NCI-H1105 (cell line): ENCODE results near the gene MMP24OS.
"Not testable (repeated sequence)": the region's sequence is repeated elsewhere in the genome, so short reads cannot be mapped to it uniquely, and the experiment has no call there.

ENCODE experiments used
- DNase-seq: peaks from one replicate; lab custom pipeline; 2025; lab: John Stamatoyannopoulos, UW

The MMP24OS gene

GRCh38 chr20:35275741-35276251, 2.1 kb downstream of the MMP24OS start:
- DNase-seq, result no peak

DNA sequence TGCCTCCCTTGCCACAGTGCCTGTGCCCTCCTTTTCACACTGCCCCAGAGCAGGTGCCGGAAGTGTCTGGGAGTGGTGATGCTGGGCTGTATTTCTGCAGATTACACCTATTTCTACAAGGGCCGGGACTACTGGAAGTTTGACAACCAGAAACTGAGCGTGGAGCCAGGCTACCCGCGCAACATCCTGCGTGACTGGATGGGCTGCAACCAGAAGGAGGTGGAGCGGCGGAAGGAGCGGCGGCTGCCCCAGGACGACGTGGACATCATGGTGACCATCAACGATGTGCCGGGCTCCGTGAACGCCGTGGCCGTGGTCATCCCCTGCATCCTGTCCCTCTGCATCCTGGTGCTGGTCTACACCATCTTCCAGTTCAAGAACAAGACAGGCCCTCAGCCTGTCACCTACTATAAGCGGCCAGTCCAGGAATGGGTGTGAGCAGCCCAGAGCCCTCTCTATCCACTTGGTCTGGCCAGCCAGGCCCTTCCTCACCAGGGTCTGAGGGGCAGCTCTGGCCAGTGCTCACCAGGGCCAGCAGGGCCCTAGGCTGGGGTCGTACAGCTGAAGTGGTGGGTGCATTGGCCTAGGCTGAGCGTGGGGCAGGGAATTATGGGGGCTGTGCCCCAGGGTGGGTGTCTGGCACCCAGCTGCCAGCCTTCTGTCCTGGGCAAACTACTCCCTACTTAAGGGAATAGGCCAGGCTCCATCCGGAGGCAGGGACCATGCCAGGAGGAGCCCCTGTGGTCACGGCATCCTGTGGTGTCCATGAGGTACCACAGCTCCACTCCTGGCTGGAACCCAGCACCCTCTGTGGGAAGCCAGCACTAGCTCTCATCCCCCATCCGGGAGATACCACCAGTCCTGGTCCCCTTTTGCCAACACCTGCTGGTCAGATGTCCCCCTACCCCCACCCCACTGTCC, 3.5 kb downstream of the MMP24OS start:
- DNase-seq, result no peak

- no peak for DNase-seq
Measured at GRCh38 chr20:35273449-35274171, 4.3 kb downstream of the MMP24OS start.

DNA sequence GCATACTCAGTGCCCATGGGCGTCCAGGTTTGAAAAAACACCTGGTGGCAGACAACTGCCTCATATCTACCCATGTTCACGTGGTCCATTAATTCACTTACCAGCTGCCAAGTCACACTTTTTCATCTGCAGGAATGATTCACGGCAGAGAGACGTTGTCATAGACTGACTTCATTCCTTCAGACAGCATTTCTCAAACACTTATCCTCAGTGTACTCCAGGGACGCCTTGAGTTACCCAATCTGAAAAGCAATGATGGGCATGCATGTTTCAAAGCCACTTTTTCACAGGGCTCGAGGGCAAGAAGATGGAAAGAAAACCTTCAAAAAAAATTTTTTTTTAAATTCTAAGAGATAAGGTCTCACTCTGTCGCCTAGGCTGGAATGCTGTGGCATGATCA, 6.0 kb downstream of the MMP24OS start:
- DNase-seq, result no peak

DNA sequence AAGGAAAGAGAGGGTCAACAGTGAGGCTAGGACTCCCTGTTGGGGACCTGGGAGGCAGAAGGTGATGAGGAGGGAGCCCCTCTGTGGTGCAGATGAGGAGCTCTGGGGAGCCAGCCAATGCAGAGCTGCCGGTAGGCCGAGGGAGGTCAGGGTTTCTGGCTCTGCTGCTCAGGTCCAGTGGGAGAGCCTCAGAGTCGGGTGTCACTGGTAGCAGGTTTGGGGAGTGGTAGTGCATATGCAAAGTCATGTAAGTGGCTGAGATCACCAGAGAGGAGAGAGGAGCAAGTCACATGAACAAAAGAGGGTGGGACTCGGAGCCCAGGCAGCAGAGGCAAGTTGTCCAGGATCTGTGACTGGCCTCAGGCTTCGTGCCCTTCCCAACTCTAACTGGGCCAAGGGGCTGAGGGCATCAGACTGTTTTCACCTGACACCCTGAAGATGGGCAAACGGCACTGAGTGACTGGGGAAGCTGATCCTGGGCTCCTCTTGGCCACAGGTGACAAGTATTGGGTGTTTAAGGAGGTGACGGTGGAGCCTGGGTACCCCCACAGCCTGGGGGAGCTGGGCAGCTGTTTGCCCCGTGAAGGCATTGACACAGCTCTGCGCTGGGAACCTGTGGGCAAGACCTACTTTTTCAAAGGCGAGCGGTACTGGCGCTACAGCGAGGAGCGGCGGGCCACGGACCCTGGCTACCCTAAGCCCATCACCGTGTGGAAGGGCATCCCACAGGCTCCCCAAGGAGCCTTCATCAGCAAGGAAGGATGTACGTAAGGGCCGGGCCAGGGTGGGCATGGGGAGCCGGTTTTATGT, 6.6 kb downstream of the MMP24OS start:
- no peak for DNase-seq

GRCh38 chr20:35270021-35270902, 7.7 kb downstream of the MMP24OS start:
- no peak for DNase-seq

- peak; percentile 35 for DNase-seq
Measured at GRCh38 chr20:35269055-35269781, 8.7 kb downstream of the MMP24OS start.

DNA sequence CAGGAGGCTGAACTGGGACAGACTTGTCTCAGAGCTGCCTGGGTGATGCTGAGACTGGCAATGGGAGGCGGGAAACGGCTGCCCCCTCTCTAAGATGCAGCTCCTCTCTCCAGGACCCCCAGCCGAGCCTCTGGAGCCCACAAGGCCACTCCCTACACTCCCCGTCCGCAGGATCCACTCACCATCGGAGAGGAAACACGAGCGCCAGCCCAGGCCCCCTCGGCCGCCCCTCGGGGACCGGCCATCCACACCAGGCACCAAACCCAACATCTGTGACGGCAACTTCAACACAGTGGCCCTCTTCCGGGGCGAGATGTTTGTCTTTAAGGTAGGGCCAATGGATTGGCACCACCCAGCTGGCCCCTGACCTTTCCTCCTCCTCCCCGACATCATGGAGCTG, 10.8 kb downstream of the MMP24OS start:
- DNase-seq, result no peak

- no peak for DNase-seq
Measured at GRCh38 chr20:35264755-35265154, 13.2 kb downstream of the MMP24OS start.

DNA sequence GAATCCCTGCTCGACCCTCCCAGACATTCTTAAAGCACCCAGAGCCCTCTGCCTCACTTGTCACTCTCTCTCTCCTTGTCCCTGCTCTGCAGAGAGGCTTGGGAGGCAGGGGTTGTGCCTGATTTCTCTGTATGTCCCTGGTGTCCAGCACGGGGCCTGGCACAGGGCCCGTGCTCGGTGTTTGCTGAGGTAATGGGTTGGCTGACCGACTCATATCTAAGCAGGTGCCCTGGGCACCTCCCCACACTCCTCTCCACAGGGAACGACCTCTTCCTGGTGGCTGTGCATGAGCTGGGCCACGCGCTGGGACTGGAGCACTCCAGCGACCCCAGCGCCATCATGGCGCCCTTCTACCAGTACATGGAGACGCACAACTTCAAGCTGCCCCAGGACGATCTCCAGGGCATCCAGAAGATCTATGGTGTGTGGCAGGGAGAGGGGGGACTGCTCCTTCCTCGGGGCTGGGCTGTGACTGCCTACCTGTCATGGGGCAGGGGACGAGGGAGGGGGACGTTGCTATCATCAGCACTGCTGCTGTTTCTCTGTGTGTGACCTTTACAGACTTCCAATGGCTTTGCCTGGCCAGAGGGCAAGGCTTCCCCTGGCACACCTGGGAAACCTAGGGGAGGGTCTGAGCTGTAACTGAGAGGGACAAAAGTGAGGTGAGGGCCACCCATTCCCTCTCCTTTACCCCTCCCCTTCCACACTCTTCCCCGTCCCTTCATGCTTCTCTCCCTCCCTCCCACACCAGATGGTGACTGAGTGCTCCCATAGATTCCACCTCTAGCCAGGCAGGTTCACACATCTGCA, 14.2 kb downstream of the MMP24OS start:
- DNase-seq, result no peak

DNA sequence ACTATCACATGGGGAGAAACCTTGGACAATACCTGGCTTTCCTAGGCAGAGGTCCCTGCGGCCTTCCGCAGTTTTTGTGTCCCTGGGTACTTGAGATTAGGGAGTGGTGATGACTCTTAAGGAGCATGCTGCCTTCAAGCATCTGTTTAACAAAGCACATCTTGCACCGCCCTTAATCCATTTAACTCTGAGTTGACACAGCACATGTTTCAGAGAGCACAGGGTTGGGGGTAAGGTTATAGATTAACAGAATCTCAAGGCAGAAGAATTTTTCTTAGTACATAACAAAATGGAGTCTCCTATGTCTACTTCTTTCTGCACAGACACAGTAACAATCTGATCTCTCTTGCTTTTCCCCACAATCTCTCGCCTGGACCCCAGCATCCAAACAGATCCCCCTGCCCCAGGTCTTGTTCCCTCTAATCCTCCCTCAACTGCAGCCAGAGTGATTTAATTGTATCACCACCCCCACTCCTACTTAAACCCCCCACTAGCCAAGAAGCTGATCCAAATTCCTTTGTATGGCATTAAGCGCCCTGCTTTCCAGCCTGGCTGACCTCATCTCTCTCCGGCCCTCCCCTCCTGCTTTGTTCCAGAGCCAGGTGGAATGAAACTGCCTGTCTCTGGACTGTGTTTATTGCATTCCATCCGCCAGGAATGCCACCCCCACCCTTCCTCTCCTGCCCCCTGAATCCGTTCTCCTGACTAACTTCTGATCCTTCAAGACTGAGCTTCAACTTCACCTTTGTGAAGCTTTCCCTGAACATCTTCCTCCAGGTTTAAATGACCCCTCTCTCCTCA, 15.0 kb downstream of the MMP24OS start:
- DNase-seq, result not testable (repeated sequence)

DNA sequence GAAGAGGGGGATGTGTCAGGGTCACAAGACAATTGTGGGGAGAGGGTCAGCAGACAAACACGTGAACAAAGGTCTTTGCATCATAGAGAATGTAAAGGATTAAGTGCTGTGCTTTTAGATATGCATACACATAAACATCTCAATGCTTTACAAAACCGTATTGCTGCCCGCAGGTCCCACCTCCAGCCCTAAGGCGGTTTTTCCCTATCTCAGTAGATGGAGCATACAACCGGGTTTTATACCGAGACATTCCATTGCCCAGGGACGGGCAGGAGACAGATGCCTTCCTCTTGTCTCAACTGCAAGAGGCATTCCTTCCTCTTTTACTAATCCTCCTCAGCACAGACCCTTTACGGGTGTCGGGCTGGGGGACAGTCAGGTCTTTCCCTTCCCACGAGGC, 15.6 kb downstream of the MMP24OS start:
- not testable (repeated sequence) for DNase-seq

DNA sequence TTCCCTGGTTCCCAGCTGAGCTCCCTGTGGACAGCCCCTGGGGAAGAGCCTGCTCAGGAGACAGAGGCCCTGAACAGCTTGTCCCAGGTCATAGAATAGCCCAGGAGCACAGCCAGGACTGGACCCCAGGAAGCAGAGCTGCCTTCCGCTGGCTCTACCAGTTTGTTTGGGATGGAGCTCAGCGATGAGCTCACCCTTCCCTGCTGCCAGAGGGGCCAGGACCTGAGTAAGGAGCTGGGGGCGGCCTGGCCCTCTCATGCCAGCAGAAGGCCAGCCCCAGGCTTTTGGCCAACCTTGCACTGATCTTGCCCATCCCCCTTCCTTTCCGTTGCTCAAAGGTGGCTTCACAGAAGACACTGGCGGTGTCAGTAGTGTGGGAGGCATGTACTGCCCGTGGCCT, 17.5 kb downstream of the MMP24OS start:
- no peak for DNase-seq

DNA sequence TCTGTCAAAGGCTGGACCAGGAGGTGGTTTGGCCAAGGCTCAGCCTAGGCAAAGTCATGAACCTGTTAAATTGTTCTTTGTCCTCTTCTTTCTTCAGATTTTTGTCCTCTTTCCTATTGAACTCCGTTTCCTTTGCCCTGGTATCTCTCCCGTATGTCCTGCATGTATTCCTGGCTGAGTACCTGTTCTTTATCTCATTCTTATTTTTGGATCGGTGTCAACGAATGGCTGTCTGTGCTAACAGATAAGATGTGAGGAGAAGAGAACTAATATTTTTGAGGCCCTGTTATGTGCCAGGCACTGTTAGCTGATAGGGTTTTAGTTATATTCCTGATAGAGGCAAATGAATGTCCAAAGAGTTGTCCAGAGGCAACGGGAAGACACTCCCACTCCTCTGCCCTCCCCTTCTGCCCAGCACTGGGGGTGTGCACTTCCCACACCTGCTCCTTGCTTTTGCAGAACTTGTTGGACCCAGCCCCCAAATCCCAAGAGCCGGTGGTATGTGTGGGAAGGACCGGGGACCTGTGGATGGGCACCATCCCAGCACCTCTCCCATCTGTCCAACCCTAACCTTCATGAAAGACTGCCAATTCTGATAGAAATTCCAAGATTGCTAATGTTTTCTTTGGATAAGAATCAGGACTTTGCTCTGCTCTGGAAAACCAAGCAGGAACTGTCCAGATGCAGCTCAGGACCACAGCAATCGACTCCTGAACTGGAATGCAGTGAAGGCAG, 20.6 kb downstream of the MMP24OS start:
- DNase-seq, result no peak

- no peak for DNase-seq
Measured at GRCh38 chr20:35254448-35254999, 23.4 kb downstream of the MMP24OS start.

DNA sequence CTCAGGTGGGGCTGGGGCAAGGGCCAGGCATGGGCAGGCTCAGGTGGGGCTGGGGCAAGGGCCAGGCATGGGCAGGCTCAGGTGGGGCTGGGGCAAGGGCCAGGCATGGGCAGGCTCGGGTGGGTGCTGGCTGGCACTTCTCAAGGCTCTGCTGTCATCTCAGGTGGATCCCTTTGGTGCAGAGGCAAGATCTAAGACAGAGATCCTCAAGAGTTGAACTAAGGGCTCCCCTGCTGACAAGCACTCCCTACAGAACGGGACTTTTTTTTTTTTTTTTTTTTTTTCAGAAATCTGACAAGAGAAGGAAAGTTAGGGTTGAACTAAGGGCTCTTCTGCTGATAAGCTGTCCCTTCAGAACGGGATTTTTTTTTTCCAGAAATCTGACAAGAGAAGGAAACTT, 24.9 kb downstream of the MMP24OS start:
- no peak for DNase-seq

DNA sequence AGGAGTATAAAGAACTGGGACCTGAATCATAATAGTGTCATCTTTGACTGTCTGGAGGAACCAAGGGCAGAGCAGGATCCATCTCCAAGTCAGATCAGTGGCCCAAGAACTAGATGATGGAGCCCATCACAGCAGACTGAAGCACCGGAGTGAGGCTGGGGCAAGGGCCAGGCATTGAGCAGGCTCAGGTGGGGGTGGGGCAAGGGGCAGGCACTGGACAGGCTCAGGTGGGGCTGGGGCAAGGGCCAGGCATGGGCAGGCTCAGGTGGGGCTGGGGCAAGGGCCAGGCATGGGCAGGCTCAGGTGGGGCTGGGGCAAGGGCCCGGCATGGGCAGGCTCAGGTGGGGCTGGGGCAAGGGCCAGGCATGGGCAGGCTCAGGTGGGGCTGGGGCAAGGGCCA, 25.3 kb downstream of the MMP24OS start:
- DNase-seq, result not testable (repeated sequence)

DNA sequence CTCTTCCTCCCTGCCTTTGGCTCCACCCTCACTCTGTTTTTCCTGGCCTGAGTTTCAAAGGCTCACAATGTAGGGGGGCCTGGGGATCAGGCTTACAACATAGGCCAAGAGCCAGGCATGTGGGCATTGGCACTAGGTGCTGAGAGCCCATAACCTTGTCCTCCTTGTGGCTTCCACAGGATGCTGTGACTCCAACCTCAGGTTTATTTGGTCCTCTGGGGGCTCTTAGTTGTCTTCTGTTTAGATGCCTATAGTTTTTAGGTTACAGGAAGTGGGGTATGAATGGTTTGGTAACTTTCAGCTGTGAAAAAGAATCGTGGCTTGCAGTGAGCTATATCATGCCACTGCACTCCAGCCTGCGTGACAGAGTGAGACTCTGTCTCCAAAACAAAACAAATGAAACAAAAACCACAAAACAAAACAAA, 25.9 kb downstream of the MMP24OS start:
- DNase-seq, result no peak
